SU-DHL-6 (cell line): ENCODE measurements around the gene MEGF6.

Experiments
- CTCF ChIP-seq: fragments of 200-600 bp; sonication (generic); IDR thresholded peaks from one replicate; pipeline ENCODE4 v1.5.1; 2017; ENCODE audit warnings: antibody characterized with exemption, mild to moderate bottlenecking, low read length, moderate library complexity; ENCODE audit not compliant: insufficient read depth, poor library complexity, severe bottlenecking
- EZH2phosphoT487 ChIP-seq: fragments of 200-600 bp; sonication (generic), shearing (Covaris generic); conservative IDR thresholded peaks from 2 replicates; pipeline ENCODE4 v1.6.1; 2018; ENCODE audit warnings: mild to moderate bottlenecking, antibody characterized with exemption, low read length, moderate library complexity, mixed read lengths

DNA sequence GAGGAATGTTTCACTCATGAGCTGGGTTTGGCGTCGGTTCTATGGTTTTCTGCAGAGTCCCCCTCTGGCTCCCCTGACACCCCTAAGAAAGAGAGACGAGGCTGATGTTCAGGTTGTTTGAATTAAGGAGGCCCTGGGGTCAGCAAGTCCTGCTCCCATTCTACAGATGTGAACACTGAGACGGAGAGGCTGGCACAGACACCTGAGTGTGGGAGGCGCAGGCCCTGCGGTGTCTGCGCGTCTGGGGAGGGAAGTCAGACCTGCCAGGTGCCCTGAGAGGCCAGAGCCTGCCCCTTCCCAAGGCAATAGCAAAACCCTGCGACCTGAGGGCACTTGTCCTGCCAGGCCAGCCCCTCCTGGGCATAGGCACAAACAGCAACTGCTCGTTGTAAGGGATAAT is 47.7 kb downstream of the MEGF6 start:
- TF ChIP-seq EZH2phosphoT487 (no peak), CTCF (no peak)
